ENCODE results near the gene PINK1.
A peak's percentile ranks its signal among the peaks of the same experiment; 100 is the strongest.

The PINK1 gene

DNA sequence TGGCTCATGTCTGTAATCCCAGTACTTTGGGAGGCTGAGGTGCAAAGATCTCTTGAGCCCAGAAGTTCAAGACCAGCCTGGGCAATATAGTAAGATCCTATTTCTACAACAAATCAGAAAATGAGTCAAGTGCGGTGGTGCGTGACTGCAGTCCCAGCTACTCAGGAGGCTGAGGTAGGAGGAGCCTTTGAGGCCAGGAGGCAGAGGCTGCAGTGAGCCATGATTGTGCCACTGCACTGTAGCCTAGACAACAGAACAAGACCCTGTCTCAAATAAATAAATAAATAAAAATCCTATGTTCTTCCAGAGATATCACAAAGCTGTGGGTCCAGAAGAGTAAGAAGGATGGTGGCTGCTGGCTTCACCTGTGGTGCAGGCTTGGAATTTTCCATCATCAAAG is 22.3 kb upstream of the PINK1 start:
- no peak for DNase-seq (ENCODE audit: low spot score)

- DNase-seq (ENCODE audit: low spot score): no peak
Measured at GRCh38 chr1:20611652-20612051, 21.6 kb upstream of the PINK1 start.

GRCh38 chr1:20612221-20612746 is 21.0 kb upstream of the PINK1 start:
- DNase-seq (ENCODE audit: low spot score): no peak

DNA sequence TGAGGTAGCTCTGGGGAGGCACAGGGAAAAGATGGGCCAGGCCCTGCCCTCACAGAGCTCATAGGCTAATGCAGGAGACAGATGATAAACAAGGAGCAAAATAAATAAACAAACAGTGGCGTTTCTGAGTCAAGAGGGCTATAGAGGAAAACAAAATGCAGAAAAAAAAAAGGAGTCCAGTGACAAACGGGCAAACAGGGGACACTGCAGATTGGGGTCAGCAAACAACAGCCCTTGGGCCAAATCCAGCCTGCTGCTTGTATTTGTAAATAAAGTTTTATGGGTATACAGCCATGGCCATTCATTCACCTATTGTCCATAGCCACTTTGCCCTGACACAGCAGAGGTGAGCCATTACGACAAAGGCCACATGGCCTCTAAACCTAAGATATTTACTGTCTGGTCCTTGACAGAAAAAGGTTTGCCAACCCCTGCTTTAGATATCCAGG is 19.1 kb upstream of the PINK1 start:
- no peak for DNase-seq (ENCODE audit: low spot score)

GRCh38 chr1:20615946-20616846 is 17.1 kb upstream of the PINK1 start:
- DNase-seq (ENCODE audit: low spot score): no peak

DNA sequence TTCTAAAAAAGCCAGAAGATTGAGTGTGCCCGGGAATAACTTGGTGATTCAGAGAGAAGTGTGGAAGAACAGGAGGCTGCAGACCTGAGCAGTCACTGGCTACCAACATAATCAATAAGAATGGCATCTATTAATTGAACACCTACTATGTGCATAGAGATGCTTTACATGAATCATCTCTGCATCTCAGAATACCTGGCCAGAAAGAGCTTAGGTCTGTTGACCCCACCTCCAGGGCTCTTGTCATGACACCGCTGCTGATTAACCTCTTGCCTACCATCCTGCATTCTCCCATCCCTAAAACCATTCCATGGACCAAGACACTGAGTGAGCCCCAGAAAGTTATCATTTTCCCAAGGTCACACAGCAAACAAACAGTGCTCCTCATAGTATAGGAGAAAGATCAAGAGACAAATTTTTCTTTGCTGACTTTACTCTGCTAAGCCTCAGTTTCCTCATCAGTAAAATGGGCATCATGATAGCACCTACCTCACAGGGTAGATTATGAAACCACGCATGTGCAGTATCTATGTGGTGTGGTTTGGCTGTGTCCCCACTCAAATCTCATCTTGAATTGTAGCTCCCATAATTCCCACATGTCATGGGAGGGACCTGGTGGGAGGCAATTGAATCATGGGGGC is 16.3 kb upstream of the PINK1 start:
- no peak for DNase-seq (ENCODE audit: low spot score)

GRCh38 chr1:20618550-20618949 is 14.7 kb upstream of the PINK1 start:
- DNase-seq (ENCODE audit: low spot score): no peak

GRCh38 chr1:20619999-20620398 is 13.3 kb upstream of the PINK1 start:
- DNase-seq (ENCODE audit: low spot score): no peak

DNA sequence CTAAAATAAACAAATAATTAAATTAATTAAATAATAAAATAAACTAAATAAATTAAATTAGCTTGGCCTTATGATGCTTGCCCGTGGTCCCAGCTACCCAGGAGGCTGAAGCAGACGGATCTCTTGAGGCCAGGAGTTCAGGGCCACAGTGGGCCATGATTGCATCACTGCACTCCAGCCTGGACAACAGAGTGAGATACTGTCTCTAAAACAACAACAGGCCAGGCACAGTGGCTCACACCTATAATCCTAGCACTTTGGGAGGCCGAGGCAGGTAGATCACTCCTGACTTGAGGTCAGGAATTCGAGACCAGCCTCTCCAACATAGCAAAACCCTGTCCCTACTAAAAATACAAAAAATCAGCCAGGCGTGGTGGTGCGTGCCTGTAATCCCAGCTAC is 12.2 kb upstream of the PINK1 start:
- no peak for DNase-seq (ENCODE audit: low spot score)

DNA sequence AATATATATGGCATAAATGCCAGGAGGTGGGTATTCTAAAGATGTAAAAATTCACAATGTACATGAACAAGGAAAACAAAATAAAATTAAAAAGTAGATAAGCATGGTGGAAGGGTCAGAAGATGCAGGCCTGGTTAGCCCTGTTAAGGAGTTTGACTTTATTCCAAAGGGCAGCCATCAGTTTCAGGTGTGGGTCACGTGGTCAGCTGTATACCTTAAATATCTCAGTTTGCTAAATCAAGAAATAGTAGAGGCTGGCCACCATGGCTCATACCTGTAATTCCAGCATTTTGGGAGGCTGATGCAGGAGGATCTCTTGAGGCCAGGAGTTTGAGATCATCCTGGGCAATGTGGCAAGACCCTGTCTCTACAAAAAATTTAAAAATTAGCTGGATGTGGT is 8.5 kb upstream of the PINK1 start:
- no peak for DNase-seq (ENCODE audit: low spot score)

DNA sequence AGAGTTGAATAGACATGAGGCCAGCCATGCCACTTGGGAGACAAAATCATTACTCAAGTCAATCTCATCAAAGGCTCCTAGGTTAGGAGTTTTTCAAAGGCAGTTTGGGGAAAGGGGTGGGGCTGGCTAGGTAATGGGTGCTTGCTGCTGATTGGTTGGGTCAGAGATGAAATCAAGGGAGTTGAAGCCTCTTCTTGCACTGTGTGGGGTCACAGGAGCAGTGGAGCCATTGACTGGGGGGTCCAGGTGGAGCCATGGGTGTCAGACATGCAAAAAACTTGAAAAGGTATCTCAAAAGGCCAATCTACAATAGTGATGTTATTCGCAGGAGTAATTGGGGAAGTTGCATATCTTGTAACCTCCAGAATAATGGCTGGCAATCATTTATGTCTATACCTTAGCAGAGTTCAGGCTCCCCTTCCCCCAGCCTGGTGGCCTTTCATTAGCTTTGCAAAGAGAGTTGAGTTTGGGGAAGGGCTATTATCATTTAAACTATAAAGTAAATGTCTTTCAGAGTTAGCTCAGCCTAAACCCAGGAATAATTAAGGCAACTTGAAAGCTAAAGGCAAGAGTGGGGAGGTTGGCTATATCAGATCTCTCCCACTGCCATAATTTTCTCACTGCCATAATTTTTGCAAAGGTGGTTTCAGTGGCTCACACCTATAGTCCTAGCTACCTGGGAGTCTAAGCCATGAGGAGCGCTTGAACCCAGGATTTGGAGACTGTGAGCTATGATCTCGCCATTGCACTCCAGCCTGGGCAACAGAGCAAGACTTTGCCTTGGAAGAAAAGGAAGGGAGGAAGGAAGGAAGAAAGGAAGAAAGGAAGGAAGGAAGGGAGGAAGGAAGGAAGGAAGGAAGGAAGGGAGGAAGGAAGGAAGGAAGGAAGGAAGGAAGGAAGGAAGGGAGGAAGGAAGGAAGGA is 7.8 kb upstream of the PINK1 start:
- no peak for DNase-seq (ENCODE audit: low spot score)

DNA sequence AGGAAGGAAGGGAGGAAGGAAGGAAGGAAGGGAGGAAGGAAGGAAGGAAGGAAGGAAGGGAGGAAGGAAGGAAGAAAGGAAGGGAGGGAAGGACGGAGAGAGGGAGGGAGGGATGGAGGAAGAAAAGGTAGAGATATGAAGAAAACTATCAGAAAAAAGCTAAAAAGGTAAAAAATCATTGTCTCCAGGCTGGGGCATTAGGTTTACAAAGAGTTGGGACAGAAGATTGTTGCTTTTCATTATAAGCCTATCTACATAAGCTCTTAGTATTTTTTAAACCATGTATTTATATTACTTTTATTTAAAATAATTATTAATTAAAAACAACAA is 7.2 kb upstream of the PINK1 start:
- DNase-seq (ENCODE audit: low spot score): no peak

DNA sequence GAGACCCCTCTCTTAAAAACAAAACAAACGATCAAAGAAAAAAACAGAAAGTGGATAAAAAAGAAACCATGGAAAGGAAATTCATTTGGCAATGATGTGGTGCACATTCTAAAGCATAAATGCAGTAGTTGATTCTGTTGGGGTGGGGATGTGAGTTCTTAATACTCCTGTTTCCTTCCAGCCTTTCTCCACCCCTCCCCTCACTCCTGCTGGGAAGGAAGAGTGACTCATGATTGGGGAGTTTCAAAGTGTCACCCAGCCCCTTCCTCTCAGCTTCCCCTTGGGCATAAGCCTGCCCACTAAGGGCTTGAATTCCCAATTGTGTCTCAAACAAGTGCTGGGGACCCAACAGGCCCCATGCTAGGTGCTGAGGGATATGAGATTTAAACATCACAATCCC is 6.7 kb upstream of the PINK1 start:
- no peak for DNase-seq (ENCODE audit: low spot score)

- no peak for DNase-seq (ENCODE audit: low spot score)
Measured at GRCh38 chr1:20630729-20631128, 2.5 kb upstream of the PINK1 start.

- DNase-seq (ENCODE audit: low spot score): no peak
Measured at GRCh38 chr1:20632386-20632785, 872 bp upstream of the PINK1 start.

- no peak for DNase-seq (ENCODE audit: low spot score)
Measured at GRCh38 chr1:20634065-20634593, 871 bp downstream of the PINK1 start.

DNA sequence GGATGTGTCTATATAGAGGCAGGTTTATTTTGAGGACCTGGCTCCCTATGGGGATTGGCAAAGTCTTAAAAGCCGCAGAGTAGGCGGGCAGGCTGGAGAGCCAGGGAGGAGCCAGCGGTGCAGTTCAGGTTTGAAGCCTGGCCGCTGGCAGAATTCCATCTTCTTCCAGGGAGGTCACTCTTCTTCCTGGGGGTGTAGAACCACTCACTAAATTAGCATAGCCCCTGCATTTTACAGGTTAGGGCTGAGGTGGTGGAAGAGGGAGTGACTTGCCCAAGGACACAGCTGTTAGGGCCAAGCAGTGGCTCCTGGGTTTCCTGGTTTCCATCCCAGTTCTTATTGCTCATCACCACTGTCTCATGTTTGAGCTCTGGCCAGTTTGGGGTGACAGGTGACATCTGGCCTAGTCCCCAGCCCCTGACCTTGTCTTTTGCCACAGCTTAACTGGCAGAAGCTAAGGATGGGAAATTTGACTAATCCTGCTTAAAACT is 1.4 kb downstream of the PINK1 start:
- no peak for DNase-seq (ENCODE audit: low spot score)

DNA sequence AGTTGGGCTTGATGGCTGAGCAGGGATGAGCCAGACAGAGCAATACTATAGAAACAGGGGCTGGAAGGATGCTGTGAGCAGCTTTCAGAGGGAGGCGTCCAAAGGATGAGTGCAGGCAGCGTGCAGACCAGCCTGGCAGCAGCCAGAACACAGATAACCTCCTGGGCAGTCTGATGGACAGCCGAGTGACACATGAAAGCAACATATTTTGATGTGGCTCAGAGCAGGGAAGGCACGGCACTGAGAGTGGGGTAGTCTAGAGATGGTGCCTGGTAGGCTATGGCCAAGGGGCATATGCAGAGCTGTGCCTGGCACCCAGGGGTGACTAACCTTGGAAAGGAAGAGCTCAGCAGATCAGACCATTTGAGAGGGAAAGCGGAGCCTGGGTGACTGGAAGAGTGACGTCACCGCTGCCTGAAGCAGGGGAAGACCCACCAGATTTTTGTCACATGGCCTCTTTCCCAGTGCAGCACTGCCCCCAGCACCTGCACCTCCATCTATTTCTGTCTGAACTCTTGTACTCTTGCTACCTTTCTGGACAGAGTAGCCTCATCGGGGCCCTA is 3.6 kb downstream of the PINK1 start:
- DNase-seq (ENCODE audit: low spot score): no peak

GRCh38 chr1:20640183-20640597 is 6.9 kb downstream of the PINK1 start:
- peak; percentile 39 for DNase-seq (ENCODE audit: low spot score)

DNA sequence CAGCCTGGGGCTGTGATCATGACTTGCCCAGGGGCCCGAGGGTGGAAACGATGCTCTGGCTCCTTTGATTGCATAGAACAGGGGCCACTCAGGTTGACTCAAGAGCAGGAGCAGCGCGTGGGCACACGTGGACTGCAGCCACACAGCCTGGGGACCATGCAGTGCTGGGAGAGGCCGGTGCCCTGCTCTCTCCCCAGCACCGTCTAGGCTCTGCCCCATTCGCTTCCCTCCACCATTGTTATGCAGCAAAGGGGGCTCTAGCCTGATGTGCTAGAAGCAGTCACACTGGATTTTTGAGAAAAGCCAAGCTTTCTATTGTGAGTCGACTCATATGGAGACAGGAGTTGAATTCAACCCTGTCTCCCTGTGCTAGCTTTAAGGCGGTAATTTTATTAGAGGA is 8.7 kb downstream of the PINK1 start:
- DNase-seq (ENCODE audit: low spot score): no peak

- no peak for DNase-seq (ENCODE audit: low spot score)
Measured at GRCh38 chr1:20643080-20643479, 9.8 kb downstream of the PINK1 start.

DNA sequence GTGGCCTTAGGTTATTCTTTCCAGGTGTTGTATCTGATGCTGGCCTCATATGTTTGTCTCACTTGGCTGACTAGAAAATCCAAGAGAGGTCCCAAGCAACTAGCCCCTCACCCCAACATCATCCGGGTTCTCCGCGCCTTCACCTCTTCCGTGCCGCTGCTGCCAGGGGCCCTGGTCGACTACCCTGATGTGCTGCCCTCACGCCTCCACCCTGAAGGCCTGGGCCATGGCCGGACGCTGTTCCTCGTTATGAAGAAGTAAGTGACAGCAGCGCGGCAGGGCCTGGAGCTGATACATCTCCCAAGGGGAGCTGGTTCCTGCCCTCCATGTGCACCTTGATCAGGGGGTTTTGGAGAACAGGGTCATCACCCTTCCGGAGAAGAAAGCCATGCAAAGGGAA is 11.2 kb downstream of the PINK1 start:
- no peak for DNase-seq (ENCODE audit: low spot score)
